GM19193 (cell line): ENCODE results near the gene GRM4.

Experiments used
- POLR2A ChIP-seq: IDR thresholded peaks from 4 replicates; pipeline ENCODE4 v1.6.1; 2011; ENCODE audit not compliant: insufficient read depth, insufficient read length; ENCODE audit errors: extremely low read depth

GRM4 gene

GRCh38 chr6:34027939-34028441, 117.9 kb downstream of the GRM4 start:
- TF ChIP-seq POLR2A = no peak

GRCh38 chr6:34027445-34027936, 118.4 kb downstream of the GRM4 start:
- no peak for TF ChIP-seq POLR2A

GRCh38 chr6:34025861-34026260, 120.0 kb downstream of the GRM4 start:
- no peak for TF ChIP-seq POLR2A

GRCh38 chr6:34025112-34025807, 120.6 kb downstream of the GRM4 start:
- no peak for TF ChIP-seq POLR2A

GRCh38 chr6:34022873-34023255, 123.0 kb downstream of the GRM4 start:
- TF ChIP-seq POLR2A = no peak

GRCh38 chr6:34022250-34022872, 123.5 kb downstream of the GRM4 start:
- no peak for TF ChIP-seq POLR2A

GRCh38 chr6:34021554-34022190, 124.2 kb downstream of the GRM4 start:
- TF ChIP-seq POLR2A = no peak

GRCh38 chr6:34020807-34021553, 124.9 kb downstream of the GRM4 start:
- no peak for TF ChIP-seq POLR2A

- no peak for TF ChIP-seq POLR2A
Measured at GRCh38 chr6:34020278-34020677, 125.6 kb downstream of the GRM4 start.

GRCh38 chr6:34018961-34019606, 126.8 kb downstream of the GRM4 start:
- no peak for TF ChIP-seq POLR2A

GRCh38 chr6:34018026-34018425, 127.9 kb downstream of the GRM4 start:
- TF ChIP-seq POLR2A = no peak

GRCh38 chr6:34017106-34017805, 128.6 kb downstream of the GRM4 start:
- no peak for TF ChIP-seq POLR2A

- TF ChIP-seq POLR2A = no peak
Measured at GRCh38 chr6:34015586-34015985, 130.3 kb downstream of the GRM4 start.

GRCh38 chr6:34011264-34011663, 134.6 kb downstream of the GRM4 start:
- no peak for TF ChIP-seq POLR2A
